Mammary epithelial cell (primary cell): ENCODE measurements around the gene PRMT5.

Source experiments
- EZH2 ChIP-seq: IDR thresholded peaks from 2 replicates; pipeline ENCODE4 v1.6.1; 2012; ENCODE audit warnings: low read length, inconsistent platforms, borderline replicate concordance
- TF ChIP-seq, protein P1 (sequence below), 2 donors: IDR thresholded peaks in 1 of 2; conservative IDR thresholded peaks in 1 of 2; 2 replicates each; pipeline ENCODE4 v1.5.1; 2011 to 2012; ENCODE audit warnings: inconsistent platforms in 2 of 2, low read length in 2 of 2, mild to moderate bottlenecking in 2 of 2, control low read depth in 1 of 2, low read depth in 1 of 2; ENCODE audit not compliant: insufficient read depth in 1 of 2; ENCODE audit errors: extremely low read depth in 1 of 2

DNA sequence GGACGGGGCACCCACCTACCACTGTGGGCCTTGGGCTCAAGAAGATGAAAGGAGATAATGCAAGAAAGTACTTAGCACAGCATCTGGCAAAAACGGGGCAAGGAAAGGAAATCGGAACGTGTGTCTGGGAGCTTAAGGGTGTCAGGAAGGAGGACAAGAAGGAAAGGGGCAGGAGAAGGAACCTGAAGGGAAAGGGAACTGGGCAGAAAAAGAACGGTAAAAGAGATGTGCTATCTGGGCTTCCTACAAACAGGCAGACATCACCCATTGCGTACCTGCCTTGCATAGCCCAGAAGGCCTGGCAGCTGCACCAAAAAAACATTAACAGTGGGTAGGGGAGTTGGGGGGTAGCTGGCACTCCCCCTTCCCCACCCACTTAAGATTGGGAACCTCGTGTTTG, 47.1 kb downstream of the PRMT5 start:
- TF ChIP-seq, protein P1, sequence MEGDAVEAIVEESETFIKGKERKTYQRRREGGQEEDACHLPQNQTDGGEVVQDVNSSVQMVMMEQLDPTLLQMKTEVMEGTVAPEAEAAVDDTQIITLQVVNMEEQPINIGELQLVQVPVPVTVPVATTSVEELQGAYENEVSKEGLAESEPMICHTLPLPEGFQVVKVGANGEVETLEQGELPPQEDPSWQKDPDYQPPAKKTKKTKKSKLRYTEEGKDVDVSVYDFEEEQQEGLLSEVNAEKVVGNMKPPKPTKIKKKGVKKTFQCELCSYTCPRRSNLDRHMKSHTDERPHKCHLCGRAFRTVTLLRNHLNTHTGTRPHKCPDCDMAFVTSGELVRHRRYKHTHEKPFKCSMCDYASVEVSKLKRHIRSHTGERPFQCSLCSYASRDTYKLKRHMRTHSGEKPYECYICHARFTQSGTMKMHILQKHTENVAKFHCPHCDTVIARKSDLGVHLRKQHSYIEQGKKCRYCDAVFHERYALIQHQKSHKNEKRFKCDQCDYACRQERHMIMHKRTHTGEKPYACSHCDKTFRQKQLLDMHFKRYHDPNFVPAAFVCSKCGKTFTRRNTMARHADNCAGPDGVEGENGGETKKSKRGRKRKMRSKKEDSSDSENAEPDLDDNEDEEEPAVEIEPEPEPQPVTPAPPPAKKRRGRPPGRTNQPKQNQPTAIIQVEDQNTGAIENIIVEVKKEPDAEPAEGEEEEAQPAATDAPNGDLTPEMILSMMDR (conservative IDR thresholded peaks at IDR 0.05 in 1 of 2, IDR thresholded peaks at IDR 0.05 in 1 of 2; ENCODE audit: extremely low read depth in 1 of 2, insufficient read depth in 1 of 2, low read depth in 1 of 2, low read length in 2 of 2), result no peak
- no peak for TF ChIP-seq EZH2
